SU-DHL-6 (cell line): ENCODE results near the gene AKR1D1.
"Not testable (repeated sequence)": the region's sequence is repeated elsewhere in the genome, so short reads cannot be mapped to it uniquely, and the experiment has no call there.

Source experiments
- EZH2phosphoT487 ChIP-seq: fragments of 200-600 bp; sonication (generic), shearing (Covaris generic); conservative IDR thresholded peaks from 2 replicates; pipeline ENCODE4 v1.6.1; 2018; ENCODE audit warnings: mild to moderate bottlenecking, antibody characterized with exemption, low read length, moderate library complexity, mixed read lengths
- TF ChIP-seq, protein P1 (sequence below): fragments of 200-600 bp; sonication (generic); IDR thresholded peaks from one replicate; pipeline ENCODE4 v1.5.1; 2017; ENCODE audit warnings: antibody characterized with exemption, mild to moderate bottlenecking, low read length, moderate library complexity; ENCODE audit not compliant: insufficient read depth, poor library complexity, severe bottlenecking

DNA sequence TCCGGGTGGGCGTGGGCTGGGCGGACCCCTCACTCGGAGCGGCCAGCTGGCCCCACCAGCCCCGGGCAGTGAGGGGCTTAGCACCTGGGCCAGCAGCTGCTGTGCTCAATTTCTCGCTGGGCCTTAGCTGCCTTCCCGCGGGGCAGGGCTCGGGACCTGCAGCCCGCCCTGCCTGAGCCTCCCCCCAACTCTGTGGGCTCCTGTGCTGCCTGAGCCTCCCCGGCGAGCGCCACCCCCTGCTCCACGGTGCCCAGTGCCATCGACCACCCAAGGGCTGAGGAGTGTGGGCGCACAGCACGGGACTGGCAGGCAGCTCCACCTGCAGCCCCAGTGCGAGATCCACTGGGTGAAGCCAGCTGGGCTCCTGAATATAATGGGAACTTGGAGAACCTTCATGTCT lies 70.0 kb downstream of the AKR1D1 start:
- TF ChIP-seq, protein P1, sequence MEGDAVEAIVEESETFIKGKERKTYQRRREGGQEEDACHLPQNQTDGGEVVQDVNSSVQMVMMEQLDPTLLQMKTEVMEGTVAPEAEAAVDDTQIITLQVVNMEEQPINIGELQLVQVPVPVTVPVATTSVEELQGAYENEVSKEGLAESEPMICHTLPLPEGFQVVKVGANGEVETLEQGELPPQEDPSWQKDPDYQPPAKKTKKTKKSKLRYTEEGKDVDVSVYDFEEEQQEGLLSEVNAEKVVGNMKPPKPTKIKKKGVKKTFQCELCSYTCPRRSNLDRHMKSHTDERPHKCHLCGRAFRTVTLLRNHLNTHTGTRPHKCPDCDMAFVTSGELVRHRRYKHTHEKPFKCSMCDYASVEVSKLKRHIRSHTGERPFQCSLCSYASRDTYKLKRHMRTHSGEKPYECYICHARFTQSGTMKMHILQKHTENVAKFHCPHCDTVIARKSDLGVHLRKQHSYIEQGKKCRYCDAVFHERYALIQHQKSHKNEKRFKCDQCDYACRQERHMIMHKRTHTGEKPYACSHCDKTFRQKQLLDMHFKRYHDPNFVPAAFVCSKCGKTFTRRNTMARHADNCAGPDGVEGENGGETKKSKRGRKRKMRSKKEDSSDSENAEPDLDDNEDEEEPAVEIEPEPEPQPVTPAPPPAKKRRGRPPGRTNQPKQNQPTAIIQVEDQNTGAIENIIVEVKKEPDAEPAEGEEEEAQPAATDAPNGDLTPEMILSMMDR = not testable (repeated sequence)
- not testable (repeated sequence) for TF ChIP-seq EZH2phosphoT487
